Astrocyte (in vitro differentiated cells and primary cell): Measurements from ENCODE around the gene GDNF. TPM values are rescaled to one million over a fixed set of nuclear protein-coding genes. Genes with fewer than 3 reads are reported as not detected.

Source experiments
- DNase-seq: peaks from one replicate; pipeline ENCODE4 v3.0.0-alpha.2; 2010; ENCODE audit warnings: low read depth
- FAIRE-seq: peaks from 2 replicates; lab custom pipeline; 2011; peaks lifted over from hg19 to GRCh38; lab: Jason Lieb, UNC
- H2AFZ ChIP-seq: 2 replicates; pipeline ENCODE4 v1.6.0; 2012; ENCODE audit warnings: low read depth, low read length, inconsistent platforms
- H3K27ac ChIP-seq: 2 replicates; pipeline ENCODE4 v1.5.1; 2011; ENCODE audit warnings: low read depth, low read length, inconsistent platforms
- H3K27me3 ChIP-seq: 2 replicates; pipeline ENCODE4 v1.6.0; 2011; ENCODE audit warnings: low read length, inconsistent platforms; ENCODE audit not compliant: insufficient read depth
- H3K36me3 ChIP-seq: 2 replicates; pipeline ENCODE4 v1.5.1; 2011; ENCODE audit warnings: low read length, inconsistent platforms; ENCODE audit not compliant: insufficient read depth
- H3K4me1 ChIP-seq: 2 replicates; pipeline ENCODE4 v1.5.1; 2011; ENCODE audit warnings: low read length, inconsistent platforms; ENCODE audit not compliant: insufficient read depth
- H3K4me2 ChIP-seq: 2 replicates; pipeline ENCODE4 v1.6.0; 2012; ENCODE audit warnings: low read length, inconsistent platforms
- H3K4me3 ChIP-seq: 2 replicates; pipeline ENCODE4 v1.5.1; 2011; ENCODE audit warnings: low read depth, mild to moderate bottlenecking, low read length, inconsistent platforms; ENCODE audit not compliant: insufficient read depth
- H3K79me2 ChIP-seq: 2 replicates; pipeline ENCODE4 v1.6.0; 2012; ENCODE audit warnings: mild to moderate bottlenecking, low read length, inconsistent platforms; ENCODE audit not compliant: insufficient read depth
- H3K9ac ChIP-seq: 2 replicates; pipeline ENCODE4 v1.6.0; 2012; ENCODE audit warnings: mild to moderate bottlenecking, low read length, inconsistent platforms
- H3K9me3 ChIP-seq: 2 replicates; pipeline ENCODE4 v1.5.1; 2012; ENCODE audit warnings: low read depth, mild to moderate bottlenecking, low read length, inconsistent platforms; ENCODE audit not compliant: insufficient read depth
- H4K20me1 ChIP-seq: 2 replicates; pipeline ENCODE4 v1.6.0; 2012; ENCODE audit warnings: low read length, inconsistent platforms; ENCODE audit not compliant: insufficient read depth
- H3K27ac Mint-ChIP-seq: one replicate; pipeline ENCODE4 v1.8.0; 2021; ENCODE audit warnings: mild to moderate bottlenecking, mixed read lengths; ENCODE audit not compliant: unreplicated experiment
- H3K27me3 Mint-ChIP-seq: one replicate; pipeline ENCODE4 v1.8.0; 2021; ENCODE audit warnings: low read depth, mixed read lengths; ENCODE audit not compliant: unreplicated experiment
- H3K36me3 Mint-ChIP-seq: one replicate; pipeline ENCODE4 v1.8.0; 2021; ENCODE audit warnings: low read depth, mixed read lengths; ENCODE audit not compliant: unreplicated experiment
- H3K4me1 Mint-ChIP-seq: one replicate; pipeline ENCODE4 v1.8.0; 2021; ENCODE audit warnings: low read depth, mixed read lengths; ENCODE audit not compliant: unreplicated experiment
- H3K4me3 Mint-ChIP-seq: one replicate; pipeline ENCODE4 v1.8.0; 2021; ENCODE audit warnings: mild to moderate bottlenecking, moderate library complexity, mixed read lengths; ENCODE audit not compliant: unreplicated experiment
- H3K9me3 Mint-ChIP-seq: one replicate; pipeline ENCODE4 v1.8.0; 2021; ENCODE audit warnings: mild to moderate bottlenecking, mixed read lengths; ENCODE audit not compliant: unreplicated experiment
- CTCF ChIP-seq: IDR thresholded peaks from 2 replicates; pipeline ENCODE4 v1.5.1; 2011; ENCODE audit warnings: low read depth, mild to moderate bottlenecking, inconsistent platforms, low read length, moderate library complexity; ENCODE audit not compliant: insufficient read depth
- EZH2 ChIP-seq: IDR thresholded peaks from 2 replicates; pipeline ENCODE4 v1.6.1; 2012; ENCODE audit warnings: mild to moderate bottlenecking, low read length, inconsistent platforms; ENCODE audit not compliant: insufficient read depth
- total RNA-seq: library from RNA; stranded (reverse); gene quantifications from 2 replicates; pipeline ENCODE4 v1.2.1, GENCODE V29; 2021

Gene GDNF
- total RNA-seq, 1 donor from 2014 or later = 21.5 TPM

GRCh38 chr5:37812365-37812764 lies 27.5 kb downstream of the GDNF start:
- FAIRE-seq = no peak
- no peak overlapping the region for H3K4me2 ChIP-seq
- no peaks in the 10 kb centered on the region for H3K36me3 ChIP-seq
- no peaks in the 10 kb centered on the region for H3K27me3 ChIP-seq
- peaks cover 26% of the 10 kb centered on the region for H3K36me3 Mint-ChIP-seq
- H3K79me2 ChIP-seq = no peaks in the 10 kb centered on the region
- no peaks in the 10 kb centered on the region for H3K9me3 ChIP-seq
- DNase-seq = no peak
- H3K4me1 ChIP-seq = peaks cover 16% of the 10 kb centered on the region
- H3K27me3 Mint-ChIP-seq = no peaks in the 10 kb centered on the region
- peaks cover 4% of the 10 kb centered on the region for H3K9me3 Mint-ChIP-seq
- H4K20me1 ChIP-seq = no peaks in the 10 kb centered on the region
- H3K4me3 Mint-ChIP-seq = no peak overlapping the region
- no peak overlapping the region for H3K27ac ChIP-seq
- no peak overlapping the region for H3K27ac Mint-ChIP-seq
- TF ChIP-seq CTCF (no peak), EZH2 (no peak)
- H2AFZ ChIP-seq = no peak overlapping the region
- H3K4me1 Mint-ChIP-seq = peaks cover 39% of the 10 kb centered on the region
- no peak overlapping the region for H3K9ac ChIP-seq
- H3K4me3 ChIP-seq = no peak overlapping the region

- peak overlapping the region; percentile 24 for H3K9ac ChIP-seq
- Mint-ChIP-seq H3K36me3 (peaks cover 26% of the 10 kb centered on the region), H3K4me3 (no peak overlapping the region), H3K4me1 (peaks cover 35% of the 10 kb centered on the region), H3K9me3 (peaks cover 4% of the 10 kb centered on the region), H3K27ac (no peak overlapping the region), H3K27me3 (no peaks in the 10 kb centered on the region)
- H2AFZ ChIP-seq = no peak overlapping the region
- H3K27ac ChIP-seq = peak overlapping the region; percentile 81
- H3K4me2 ChIP-seq = no peak overlapping the region
- no peak for TF ChIP-seq EZH2
- no peak for TF ChIP-seq CTCF
- no peaks in the 10 kb centered on the region for H3K36me3 ChIP-seq
- DNase-seq (no peak), FAIRE-seq (no peak)
- no peak overlapping the region for H3K4me3 ChIP-seq
- H3K27me3 ChIP-seq = no peaks in the 10 kb centered on the region
- no peaks in the 10 kb centered on the region for H3K9me3 ChIP-seq
- no peaks in the 10 kb centered on the region for H3K79me2 ChIP-seq
- H4K20me1 ChIP-seq = no peaks in the 10 kb centered on the region
- peaks cover 16% of the 10 kb centered on the region for H3K4me1 ChIP-seq
Observed at GRCh38 chr5:37811866-37812265, 28.0 kb downstream of the GDNF start.

- peaks cover 20% of the 10 kb centered on the region for H3K4me1 Mint-ChIP-seq
- H3K27ac Mint-ChIP-seq = peak overlapping the region; percentile 49
Observed at GRCh38 chr5:37810311-37810710, 29.5 kb downstream of the GDNF start.

More at GRCh38 chr5:37810311-37810710, 29.5 kb downstream of the GDNF start:
- FAIRE-seq = no peak
- Histone ChIP-seq H3K4me2 (peak overlapping the region; percentile 77), H3K4me1 (peaks cover 16% of the 10 kb centered on the region), H2AFZ (peak overlapping the region; percentile 55), H3K27ac (peak overlapping the region; percentile 81), H3K27me3 (no peaks in the 10 kb centered on the region), H3K9me3 (no peaks in the 10 kb centered on the region), H3K4me3 (no peak overlapping the region), H4K20me1 (no peaks in the 10 kb centered on the region), H3K36me3 (no peaks in the 10 kb centered on the region), H3K79me2 (no peaks in the 10 kb centered on the region), H3K9ac (peak overlapping the region; percentile 59)
- peaks cover 21% of the 10 kb centered on the region for H3K36me3 Mint-ChIP-seq
- no peak for TF ChIP-seq CTCF
- no peak for TF ChIP-seq EZH2
- no peak for DNase-seq
- H3K9me3 Mint-ChIP-seq = no peaks in the 10 kb centered on the region
- peak overlapping the region; percentile 47 for H3K4me3 Mint-ChIP-seq
- no peaks in the 10 kb centered on the region for H3K27me3 Mint-ChIP-seq
